Neural progenitor cell (in vitro differentiated cells): ENCODE results near the gene TBCK.

Source experiments
- CTCF ChIP-seq: fragments of 200-600 bp; sonication (generic); IDR thresholded peaks from 2 replicates; pipeline ENCODE4 v1.5.1; 2017; ENCODE audit warnings: antibody characterized with exemption, mild to moderate bottlenecking
- EZH2 ChIP-seq: fragments of 200-600 bp; sonication (generic); IDR thresholded peaks from 2 replicates; pipeline ENCODE4 v1.6.1; 2017; ENCODE audit warnings: antibody characterized with exemption, mild to moderate bottlenecking, moderate library complexity
- EZH2phosphoT487 ChIP-seq: fragments of 200-600 bp; sonication (generic); IDR thresholded peaks from 2 replicates; pipeline ENCODE4 v1.6.1; 2017; ENCODE audit warnings: antibody characterized with exemption

GRCh38 chr4:106325800-106326199, 9.8 kb upstream of the TBCK start:
- TF ChIP-seq EZH2 (no peak), CTCF (no peak), EZH2phosphoT487 (no peak)
